Lower leg skin (tissue), 3 donors: ENCODE results near the gene ANGPTL7.

ENCODE experiments used
- POLR2A ChIP-seq, 2 donors: fragments of 450-650 bp; IDR thresholded peaks; one replicate each; pipeline ENCODE4 v1.6.1; 2016 to 2017; ENCODE audit warnings: antibody characterized with exemption in 2 of 2, mild to moderate bottlenecking in 1 of 2, moderate library complexity in 1 of 2
- TF ChIP-seq, protein P1 (sequence below), 3 donors: fragments of 450-650 bp; IDR thresholded peaks; one replicate each; pipeline ENCODE4 v1.5.1; 2016; ENCODE audit warnings: antibody characterized with exemption in 3 of 3, mild to moderate bottlenecking in 3 of 3, moderate library complexity in 2 of 3

- TF ChIP-seq, protein P1, sequence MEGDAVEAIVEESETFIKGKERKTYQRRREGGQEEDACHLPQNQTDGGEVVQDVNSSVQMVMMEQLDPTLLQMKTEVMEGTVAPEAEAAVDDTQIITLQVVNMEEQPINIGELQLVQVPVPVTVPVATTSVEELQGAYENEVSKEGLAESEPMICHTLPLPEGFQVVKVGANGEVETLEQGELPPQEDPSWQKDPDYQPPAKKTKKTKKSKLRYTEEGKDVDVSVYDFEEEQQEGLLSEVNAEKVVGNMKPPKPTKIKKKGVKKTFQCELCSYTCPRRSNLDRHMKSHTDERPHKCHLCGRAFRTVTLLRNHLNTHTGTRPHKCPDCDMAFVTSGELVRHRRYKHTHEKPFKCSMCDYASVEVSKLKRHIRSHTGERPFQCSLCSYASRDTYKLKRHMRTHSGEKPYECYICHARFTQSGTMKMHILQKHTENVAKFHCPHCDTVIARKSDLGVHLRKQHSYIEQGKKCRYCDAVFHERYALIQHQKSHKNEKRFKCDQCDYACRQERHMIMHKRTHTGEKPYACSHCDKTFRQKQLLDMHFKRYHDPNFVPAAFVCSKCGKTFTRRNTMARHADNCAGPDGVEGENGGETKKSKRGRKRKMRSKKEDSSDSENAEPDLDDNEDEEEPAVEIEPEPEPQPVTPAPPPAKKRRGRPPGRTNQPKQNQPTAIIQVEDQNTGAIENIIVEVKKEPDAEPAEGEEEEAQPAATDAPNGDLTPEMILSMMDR (IDR thresholded peaks at IDR 0.05): no peak
- no peak for TF ChIP-seq POLR2A (IDR thresholded peaks at IDR 0.05)
Measured at GRCh38 chr1:11198851-11199594, 9.9 kb downstream of the ANGPTL7 start.
